DLD1 (cell line): ENCODE results near the gene CHN2.

Experiments
- in situ Hi-C: cut with HindIII; loops from 2 replicates; pipeline ENCODE4 v1.10.0; 2017; ENCODE audit warnings: low sequenced_read_pairs

The CHN2 gene

GRCh38 chr7:29304756-29305155 lies 110.2 kb downstream of the CHN2 start:
- in situ Hi-C loops, result no loop called here

GRCh38 chr7:29306319-29306991 lies 111.9 kb downstream of the CHN2 start:
- in situ Hi-C loops, result no loop called here

GRCh38 chr7:29308424-29308823 lies 113.8 kb downstream of the CHN2 start:
- in situ Hi-C loops, result no loop called here

GRCh38 chr7:29309041-29309854 lies 114.7 kb downstream of the CHN2 start:
- in situ Hi-C loops, result no loop called here

- in situ Hi-C loops, result no loop called here
Observed at GRCh38 chr7:29310625-29311024, 116.0 kb downstream of the CHN2 start.

- in situ Hi-C loops, result no loop called here
Observed at GRCh38 chr7:29311314-29311713, 116.7 kb downstream of the CHN2 start.

- in situ Hi-C loops, result no loop called here
Observed at GRCh38 chr7:29314148-29314547, 119.6 kb downstream of the CHN2 start.

- in situ Hi-C loops, result no loop called here
Observed at GRCh38 chr7:29315122-29315891, 120.7 kb downstream of the CHN2 start.

GRCh38 chr7:29315892-29316270 lies 121.3 kb downstream of the CHN2 start:
- in situ Hi-C loops, result no loop called here

- in situ Hi-C loops, result no loop called here
Observed at GRCh38 chr7:29316926-29317325, 122.4 kb downstream of the CHN2 start.

- in situ Hi-C loops, result no loop called here
Observed at GRCh38 chr7:29318853-29319718, 124.5 kb downstream of the CHN2 start.

- in situ Hi-C loops, result no loop called here
Observed at GRCh38 chr7:29319719-29320521, 125.3 kb downstream of the CHN2 start.

GRCh38 chr7:29320577-29320976 lies 126.0 kb downstream of the CHN2 start:
- in situ Hi-C loops, result no loop called here

GRCh38 chr7:29322023-29322712 lies 127.6 kb downstream of the CHN2 start:
- in situ Hi-C loops, result no loop called here

- in situ Hi-C loops, result no loop called here
Observed at GRCh38 chr7:29325476-29325875, 130.9 kb downstream of the CHN2 start.

- in situ Hi-C loops, result no loop called here
Observed at GRCh38 chr7:29326864-29327263, 132.3 kb downstream of the CHN2 start.

- in situ Hi-C loops, result no loop called here
Observed at GRCh38 chr7:29327455-29327854, 132.9 kb downstream of the CHN2 start.

- in situ Hi-C loops, result no loop called here
Observed at GRCh38 chr7:29328045-29328444, 133.5 kb downstream of the CHN2 start.

- in situ Hi-C loops, result no loop called here
Observed at GRCh38 chr7:29328811-29329210, 134.2 kb downstream of the CHN2 start.
